Caco-2 (cell line): Measurements from ENCODE around the gene ATG7. TPM values are rescaled to one million over a fixed set of nuclear protein-coding genes. Genes with fewer than 3 reads are reported as not detected.

ENCODE experiments used
- BruUV-seq: library from RNA; stranded (reverse); fragments of 400-500 nt; replicated peaks from 2 replicates; lab custom pipeline; 2021; lab: Mats Ljungman, UMichigan
- CTCF ChIA-PET: fragments of 300-600 bp; sonication (Branson Sonifier 250); formaldehyde crosslinking; loops from one replicate; lab custom pipeline; 2022; ENCODE audit warnings: antibody characterized with exemption; lab: Charles Lee
- POLR2A ChIA-PET: fragments of 300-600 bp; sonication (Branson Sonifier 250); formaldehyde crosslinking; loops from one replicate; lab custom pipeline; 2022; ENCODE audit warnings: antibody characterized with exemption; lab: Charles Lee
- DNase-seq, 2 experiments: peaks; one replicate each; pipeline versions ENCODE4 v3.0.0 to v3.0.0-alpha.2; 2020 to 2022
- H3K27me3 ChIP-seq: replicated peaks from 2 replicates; pipeline ENCODE4 v1.6.0; 2011; ENCODE audit warnings: low read length; ENCODE audit not compliant: control insufficient read depth, insufficient read depth
- H3K36me3 ChIP-seq: 2 replicates; pipeline ENCODE4 v1.5.1; 2011; ENCODE audit warnings: low read length; ENCODE audit not compliant: control insufficient read depth, insufficient read depth
- H3K4me1 ChIP-seq: fragments of 250-450 bp; sonication (Bioruptor Pico); 2 replicates; pipeline ENCODE4 v1.5.1; 2020; ENCODE audit warnings: mild to moderate bottlenecking
- H3K4me3 ChIP-seq: 2 replicates; pipeline ENCODE4 v1.5.1; 2011; ENCODE audit warnings: low read depth, mild to moderate bottlenecking, control low read depth, low read length
- H3K9me3 ChIP-seq: fragments of 250-450 bp; sonication (Bioruptor Pico); 2 replicates; pipeline ENCODE4 v1.5.1; 2020; ENCODE audit warnings: mild to moderate bottlenecking, moderate library complexity
- H3K27ac Mint-ChIP-seq: one replicate; pipeline ENCODE4 v1.8.0; 2022; ENCODE audit warnings: mixed read lengths; ENCODE audit not compliant: unreplicated experiment
- H3K27me3 Mint-ChIP-seq: one replicate; pipeline ENCODE4 v1.8.0; 2022; ENCODE audit warnings: mixed read lengths; ENCODE audit not compliant: insufficient read depth, unreplicated experiment
- H3K36me3 Mint-ChIP-seq: one replicate; pipeline ENCODE4 v1.8.0; 2022; ENCODE audit warnings: mild to moderate bottlenecking, mixed read lengths; ENCODE audit not compliant: insufficient read depth, unreplicated experiment
- H3K4me1 Mint-ChIP-seq: one replicate; pipeline ENCODE4 v1.8.0; 2022; ENCODE audit warnings: low read depth, mixed read lengths; ENCODE audit not compliant: unreplicated experiment
- H3K4me3 Mint-ChIP-seq: one replicate; pipeline ENCODE4 v1.8.0; 2022; ENCODE audit warnings: mild to moderate bottlenecking, moderate library complexity, mixed read lengths; ENCODE audit not compliant: unreplicated experiment
- H3K9me3 Mint-ChIP-seq: one replicate; pipeline ENCODE4 v1.8.0; 2022; ENCODE audit warnings: mixed read lengths; ENCODE audit not compliant: unreplicated experiment
- CTCF ChIP-seq, 2 experiments: fragments of 200-600 bp in 1 of 2; IDR thresholded peaks; 1 replicate in 1 of 2; 2 replicates in 1 of 2; pipeline versions ENCODE4 v1.5.1 to v1.8.0; 2011 to 2022; ENCODE audit warnings: antibody characterized with exemption in 1 of 2, control low read depth in 1 of 2, inconsistent platforms in 1 of 2, low read depth in 1 of 2, low read length in 1 of 2, mild to moderate bottlenecking in 1 of 2, moderate library complexity in 1 of 2; ENCODE audit not compliant: insufficient read depth in 1 of 2, severe bottlenecking in 1 of 2, unreplicated experiment in 1 of 2
- intact Hi-C: fragments of 100-400 bp; cut with micrococcal nuclease; formaldehyde crosslinking; loops from one replicate; pipeline ENCODE4 v1.10.0; 2022; ENCODE audit not compliant: unreplicated experiment
- total RNA-seq: library from RNA; stranded (reverse); gene quantifications from 2 replicates; pipeline ENCODE4 v1.2.3, GENCODE V29; 2022

Gene ATG7
- total RNA-seq, 1 experiment from 2014 or later: 24.4 TPM

GRCh38 chr3:11445883-11446282 is 173.7 kb downstream of the ATG7 start:
- intact Hi-C loops: no loop called here
- no peak overlapping the region for H3K27ac Mint-ChIP-seq
- peaks cover 3% of the 10 kb centered on the region; the same call in 1 of the 2 replicates for H3K9me3 ChIP-seq
- H3K4me1 ChIP-seq: no peaks in the 10 kb centered on the region
- H3K36me3 Mint-ChIP-seq: no peaks in the 10 kb centered on the region
- H3K36me3 ChIP-seq: no peaks in the 10 kb centered on the region
- H3K27me3 ChIP-seq: no peaks in the 10 kb centered on the region
- H3K27me3 Mint-ChIP-seq: no peaks in the 10 kb centered on the region
- ChIA-PET CTCF (no interaction called here), POLR2A (no interaction called here)
- no peak overlapping the region for H3K4me3 ChIP-seq
- H3K4me1 Mint-ChIP-seq: no peaks in the 10 kb centered on the region
- TF ChIP-seq CTCF (IDR thresholded peaks at IDR 0.05; ENCODE audit: insufficient read depth in 1 of 2, low read depth in 1 of 2, low read length in 1 of 2, severe bottlenecking in 1 of 2, unreplicated experiment in 1 of 2): no peak
- H3K9me3 Mint-ChIP-seq: no peaks in the 10 kb centered on the region
- no TSS peak for BruUV-seq
- no peak for DNase-seq
- H3K4me3 Mint-ChIP-seq: no peak overlapping the region

- no peak for DNase-seq
- Mint-ChIP-seq H3K4me3 (no peak overlapping the region), H3K4me1 (no peaks in the 10 kb centered on the region), H3K36me3 (no peaks in the 10 kb centered on the region), H3K9me3 (no peaks in the 10 kb centered on the region), H3K27me3 (no peaks in the 10 kb centered on the region), H3K27ac (no peak overlapping the region)
- CTCF ChIA-PET: no interaction called here
- intact Hi-C loops: no loop called here
- Histone ChIP-seq H3K36me3 (no peaks in the 10 kb centered on the region), H3K27me3 (no peaks in the 10 kb centered on the region), H3K9me3 (peaks cover 3% of the 10 kb centered on the region; the same call in 1 of the 2 replicates), H3K4me3 (no peak overlapping the region), H3K4me1 (no peaks in the 10 kb centered on the region)
- TF ChIP-seq CTCF (IDR thresholded peaks at IDR 0.05; ENCODE audit: insufficient read depth in 1 of 2, low read depth in 1 of 2, low read length in 1 of 2, severe bottlenecking in 1 of 2, unreplicated experiment in 1 of 2): no peak
- POLR2A ChIA-PET: no interaction called here
- BruUV-seq: no TSS peak
Observed at GRCh38 chr3:11447584-11448200, 175.5 kb downstream of the ATG7 start.

GRCh38 chr3:11450015-11450414 is 177.8 kb downstream of the ATG7 start:
- no peaks in the 10 kb centered on the region for H3K36me3 ChIP-seq
- no peak for DNase-seq
- peaks cover 2% of the 10 kb centered on the region; the same call in 1 of the 2 replicates for H3K9me3 ChIP-seq
- H3K4me1 ChIP-seq: no peaks in the 10 kb centered on the region
- no peak overlapping the region for H3K4me3 ChIP-seq
- no peaks in the 10 kb centered on the region for H3K27me3 Mint-ChIP-seq
- BruUV-seq: no TSS peak
- POLR2A ChIA-PET: no interaction called here
- no peaks in the 10 kb centered on the region for H3K4me1 Mint-ChIP-seq
- H3K27me3 ChIP-seq: no peaks in the 10 kb centered on the region
- H3K4me3 Mint-ChIP-seq: no peak overlapping the region
- intact Hi-C loops: no loop called here
- no peak overlapping the region for H3K27ac Mint-ChIP-seq
- no peaks in the 10 kb centered on the region for H3K36me3 Mint-ChIP-seq
- TF ChIP-seq CTCF (IDR thresholded peaks at IDR 0.05; ENCODE audit: insufficient read depth in 1 of 2, low read depth in 1 of 2, low read length in 1 of 2, severe bottlenecking in 1 of 2, unreplicated experiment in 1 of 2): no peak
- CTCF ChIA-PET: no interaction called here
- no peaks in the 10 kb centered on the region for H3K9me3 Mint-ChIP-seq
